GM21619 (cell line): ENCODE data around the gene EXOC8.
A peak's percentile ranks its signal among the peaks of the same experiment; 100 is the strongest.

Experiments used
- ATAC-seq: cut with Tn5 transposase; IDR thresholded peaks from one replicate; pipeline ENCODE4 v1.9.1; 2021; ENCODE audit not compliant: unreplicated experiment

Gene EXOC8

GRCh38 chr1:231317306-231318014 lies 20.2 kb downstream of the EXOC8 start:
- ATAC-seq, result no peak

- peak; percentile 78 for ATAC-seq
Measured at GRCh38 chr1:231315887-231316286, 21.8 kb downstream of the EXOC8 start.

GRCh38 chr1:231313661-231314060 lies 24.0 kb downstream of the EXOC8 start:
- no peak for ATAC-seq

GRCh38 chr1:231312432-231312788 lies 25.2 kb downstream of the EXOC8 start:
- no peak for ATAC-seq

GRCh38 chr1:231311720-231312431 lies 25.8 kb downstream of the EXOC8 start:
- ATAC-seq, result no peak

GRCh38 chr1:231310391-231310934 lies 27.2 kb downstream of the EXOC8 start:
- ATAC-seq, result no peak

- ATAC-seq, result no peak
Measured at GRCh38 chr1:231301990-231302389, 35.7 kb downstream of the EXOC8 start.

- no peak for ATAC-seq
Measured at GRCh38 chr1:231295938-231296337, 41.7 kb downstream of the EXOC8 start.

- ATAC-seq, result no peak
Measured at GRCh38 chr1:231286603-231287002, 51.0 kb downstream of the EXOC8 start.

GRCh38 chr1:231284441-231284840 lies 53.2 kb downstream of the EXOC8 start:
- ATAC-seq, result no peak
